ENCODE measurements around the gene POU2F2.

- TF ChIP-seq, protein P1, sequence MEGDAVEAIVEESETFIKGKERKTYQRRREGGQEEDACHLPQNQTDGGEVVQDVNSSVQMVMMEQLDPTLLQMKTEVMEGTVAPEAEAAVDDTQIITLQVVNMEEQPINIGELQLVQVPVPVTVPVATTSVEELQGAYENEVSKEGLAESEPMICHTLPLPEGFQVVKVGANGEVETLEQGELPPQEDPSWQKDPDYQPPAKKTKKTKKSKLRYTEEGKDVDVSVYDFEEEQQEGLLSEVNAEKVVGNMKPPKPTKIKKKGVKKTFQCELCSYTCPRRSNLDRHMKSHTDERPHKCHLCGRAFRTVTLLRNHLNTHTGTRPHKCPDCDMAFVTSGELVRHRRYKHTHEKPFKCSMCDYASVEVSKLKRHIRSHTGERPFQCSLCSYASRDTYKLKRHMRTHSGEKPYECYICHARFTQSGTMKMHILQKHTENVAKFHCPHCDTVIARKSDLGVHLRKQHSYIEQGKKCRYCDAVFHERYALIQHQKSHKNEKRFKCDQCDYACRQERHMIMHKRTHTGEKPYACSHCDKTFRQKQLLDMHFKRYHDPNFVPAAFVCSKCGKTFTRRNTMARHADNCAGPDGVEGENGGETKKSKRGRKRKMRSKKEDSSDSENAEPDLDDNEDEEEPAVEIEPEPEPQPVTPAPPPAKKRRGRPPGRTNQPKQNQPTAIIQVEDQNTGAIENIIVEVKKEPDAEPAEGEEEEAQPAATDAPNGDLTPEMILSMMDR (IDR thresholded peaks at IDR 0.05), result no peak
- TF ChIP-seq POLR2A (IDR thresholded peaks at IDR 0.05), result no peak
Measured at GRCh38 chr19:42069619-42070351, 62.5 kb downstream of the POU2F2 start, which contains the start of gene GRIK5.

Measured in adrenal gland (tissue), 5 donors.